D721Med (cell line): ENCODE measurements around the gene GUCY1A2.

Experiments
- DNase-seq: peaks from one replicate; pipeline ENCODE4 v3.0.0; 2011; ENCODE audit warnings: low spot score; ENCODE audit not compliant: insufficient read length
- FAIRE-seq: peaks from 2 replicates; lab custom pipeline; 2011; peaks lifted over from hg19 to GRCh38; lab: Jason Lieb, UNC
- TF ChIP-seq, protein P1 (sequence below): IDR thresholded peaks from 2 replicates; pipeline ENCODE4 v1.5.1; 2012; ENCODE audit warnings: mild to moderate bottlenecking, control low read depth; ENCODE audit not compliant: insufficient read depth; ENCODE audit errors: missing control alignments

The GUCY1A2 gene

DNA sequence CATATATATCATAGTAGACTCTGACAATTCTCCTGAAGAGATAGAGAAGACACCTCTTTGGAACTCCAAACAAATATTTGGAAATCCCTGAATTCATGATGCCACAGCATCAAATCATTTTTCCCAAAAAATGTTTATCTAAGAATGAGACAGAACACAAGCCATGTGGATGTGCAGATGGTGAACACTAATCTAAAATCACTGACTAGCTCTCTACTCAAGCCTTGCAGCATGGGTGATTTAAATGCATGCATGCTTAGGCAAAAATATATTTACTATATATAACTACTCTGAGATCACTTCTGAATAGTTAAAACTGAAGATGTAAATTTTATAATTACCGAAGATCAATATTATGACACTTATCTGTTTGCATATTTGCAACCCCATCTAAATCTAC is 289.9 kb downstream of the GUCY1A2 start:
- FAIRE-seq: peak; percentile 16
- no peak for DNase-seq
- TF ChIP-seq, protein P1, sequence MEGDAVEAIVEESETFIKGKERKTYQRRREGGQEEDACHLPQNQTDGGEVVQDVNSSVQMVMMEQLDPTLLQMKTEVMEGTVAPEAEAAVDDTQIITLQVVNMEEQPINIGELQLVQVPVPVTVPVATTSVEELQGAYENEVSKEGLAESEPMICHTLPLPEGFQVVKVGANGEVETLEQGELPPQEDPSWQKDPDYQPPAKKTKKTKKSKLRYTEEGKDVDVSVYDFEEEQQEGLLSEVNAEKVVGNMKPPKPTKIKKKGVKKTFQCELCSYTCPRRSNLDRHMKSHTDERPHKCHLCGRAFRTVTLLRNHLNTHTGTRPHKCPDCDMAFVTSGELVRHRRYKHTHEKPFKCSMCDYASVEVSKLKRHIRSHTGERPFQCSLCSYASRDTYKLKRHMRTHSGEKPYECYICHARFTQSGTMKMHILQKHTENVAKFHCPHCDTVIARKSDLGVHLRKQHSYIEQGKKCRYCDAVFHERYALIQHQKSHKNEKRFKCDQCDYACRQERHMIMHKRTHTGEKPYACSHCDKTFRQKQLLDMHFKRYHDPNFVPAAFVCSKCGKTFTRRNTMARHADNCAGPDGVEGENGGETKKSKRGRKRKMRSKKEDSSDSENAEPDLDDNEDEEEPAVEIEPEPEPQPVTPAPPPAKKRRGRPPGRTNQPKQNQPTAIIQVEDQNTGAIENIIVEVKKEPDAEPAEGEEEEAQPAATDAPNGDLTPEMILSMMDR: no peak

DNA sequence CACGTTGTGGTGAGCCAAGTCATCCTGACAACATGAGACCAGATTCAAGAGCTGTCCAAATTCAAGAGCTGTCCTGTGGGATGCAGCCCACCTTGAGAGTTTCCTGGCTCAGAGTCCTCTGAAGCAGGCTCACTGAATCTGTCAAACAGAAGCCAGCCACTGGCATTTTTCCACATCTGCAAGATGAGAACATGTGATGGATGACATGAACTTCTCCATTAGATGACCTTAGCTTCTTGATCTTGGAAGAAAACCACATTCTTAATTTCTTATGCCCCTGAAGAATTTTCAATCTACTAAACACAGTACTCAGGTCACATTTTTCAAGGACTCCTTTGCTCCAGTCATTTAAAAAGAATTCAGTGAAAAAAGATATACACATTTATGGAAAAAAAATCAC is 291.0 kb downstream of the GUCY1A2 start:
- no peak for DNase-seq
- no peak for FAIRE-seq
- TF ChIP-seq, protein P1: no peak

DNA sequence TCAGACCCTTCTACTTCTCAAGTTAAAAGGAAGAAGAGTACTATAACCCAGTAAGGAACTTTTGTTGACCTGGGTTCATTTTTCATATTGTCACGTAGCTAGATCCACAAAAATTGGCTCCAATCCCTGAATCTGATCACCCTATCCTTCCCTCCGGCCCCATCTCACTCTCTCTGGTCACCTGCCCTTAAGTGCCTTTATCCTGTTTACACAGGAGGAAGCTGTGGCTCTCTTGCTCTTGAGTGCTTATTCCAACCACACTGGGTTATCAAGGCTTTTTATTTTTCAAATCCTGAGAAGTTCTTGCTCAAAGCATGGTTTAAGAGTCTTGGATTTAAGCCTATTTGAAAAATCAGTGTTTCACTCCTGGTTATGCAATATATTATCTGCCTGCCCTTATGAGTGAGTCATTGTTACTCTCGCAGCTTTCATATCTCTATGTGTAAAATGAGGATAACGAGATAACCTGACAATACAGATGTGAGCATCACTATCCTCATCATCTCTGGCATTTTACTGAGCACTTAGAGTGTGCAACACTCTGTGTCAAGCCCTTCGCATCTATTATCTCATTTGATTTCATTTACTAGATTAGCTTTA is 293.9 kb downstream of the GUCY1A2 start:
- FAIRE-seq: no peak
- TF ChIP-seq, protein P1: no peak
- no peak for DNase-seq

DNA sequence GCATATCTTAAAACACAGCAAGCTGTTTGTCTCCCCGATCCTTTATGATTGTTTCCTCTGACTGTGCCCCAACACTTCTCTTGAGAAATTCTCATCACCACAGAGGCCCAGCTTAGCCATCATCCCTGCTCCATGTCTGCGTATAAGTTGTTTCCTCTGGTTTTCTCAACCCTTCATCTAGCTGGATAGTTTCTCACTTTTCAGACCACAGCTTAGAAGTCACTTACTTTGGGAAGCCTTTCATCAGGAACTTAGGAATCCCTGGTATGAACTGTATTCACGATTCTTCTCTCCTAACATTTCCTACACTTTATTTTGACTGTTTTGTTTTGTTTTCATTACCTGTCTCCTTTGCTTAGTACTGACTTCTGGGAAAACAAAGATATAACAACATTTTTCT is 295.2 kb downstream of the GUCY1A2 start:
- TF ChIP-seq, protein P1: no peak
- FAIRE-seq (no peak), DNase-seq (no peak)

DNA sequence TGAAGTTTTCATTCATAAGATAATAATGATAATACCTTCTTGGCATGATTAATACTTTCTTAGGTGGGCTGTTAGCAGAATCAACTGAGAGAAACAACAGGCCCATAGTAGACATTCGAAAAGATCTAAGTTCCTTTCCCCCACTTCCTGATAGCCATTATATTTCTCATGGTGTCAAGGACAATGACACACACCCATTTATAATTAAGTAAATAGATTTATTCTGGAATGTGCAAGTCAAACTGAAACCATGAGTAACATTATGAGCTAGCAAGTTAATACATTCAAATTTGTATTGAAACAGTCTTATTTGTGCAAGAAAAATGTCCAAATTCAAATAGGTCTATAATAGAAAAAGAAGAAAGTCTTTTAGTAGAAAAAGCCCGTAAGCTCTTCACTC is 301.1 kb downstream of the GUCY1A2 start:
- FAIRE-seq (no peak), DNase-seq (no peak)
- TF ChIP-seq, protein P1: no peak

DNA sequence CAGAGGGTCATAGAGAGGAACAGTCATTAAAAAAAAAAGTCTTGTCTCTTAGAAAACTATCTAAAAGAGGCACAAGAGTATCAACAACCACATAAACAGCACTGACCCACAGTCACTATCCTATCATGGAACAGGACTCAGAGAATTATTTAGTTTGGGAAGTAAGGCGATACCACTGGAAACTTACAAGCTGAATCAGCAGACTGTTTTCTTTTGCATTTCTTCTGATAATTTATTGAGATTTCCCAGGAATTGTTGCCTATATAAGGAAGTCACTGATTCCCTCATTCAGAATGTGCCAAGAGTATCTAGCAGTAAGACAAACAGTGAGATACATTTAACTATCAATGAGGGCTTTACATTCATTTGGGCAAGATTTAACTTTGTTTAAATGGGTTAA is 304.1 kb downstream of the GUCY1A2 start:
- TF ChIP-seq, protein P1: no peak
- FAIRE-seq (no peak), DNase-seq (no peak)

DNA sequence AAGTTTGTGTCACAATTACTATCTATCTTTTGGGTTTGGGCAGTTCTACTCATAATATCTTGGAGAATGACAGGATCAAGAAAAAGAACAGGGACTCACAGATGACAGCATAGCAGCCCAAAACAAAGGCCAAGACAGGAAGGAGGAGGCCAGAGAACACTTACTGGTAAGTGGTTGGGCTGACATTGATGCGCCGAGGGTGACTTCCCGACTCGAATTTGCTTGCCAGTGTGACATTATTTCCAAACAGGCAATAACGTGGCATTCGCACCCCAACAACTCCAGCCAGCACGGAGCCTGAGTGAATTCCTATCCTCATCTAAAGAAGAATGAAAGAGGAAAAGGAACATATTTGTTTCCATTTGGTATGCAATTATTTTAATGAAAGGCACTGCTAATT is 309.9 kb downstream of the GUCY1A2 start:
- TF ChIP-seq, protein P1: no peak
- DNase-seq (no peak), FAIRE-seq (no peak)
